ENCODE results near the gene VNN1. TPM values are rescaled to one million over a fixed set of nuclear protein-coding genes. Genes with fewer than 3 reads are reported as not detected.

Gene VNN1
- total and polyA plus RNA-seq, 2 donors (not counting 1 experiment from before 2014, with no cell fraction given) = not detected

- H3K9me3 ChIP-seq (ENCODE audit: control insufficient read depth, insufficient read depth, low read depth, low read length) = no peaks in the 10 kb centered on the region
- no peak overlapping the region for H3K27ac ChIP-seq (ENCODE audit: insufficient read depth, low read length)
- no peak overlapping the region for H3K4me3 ChIP-seq (replicated peaks in 1 of 4; ENCODE audit: control extremely low read depth in 1 of 4, insufficient read depth in 1 of 4, low read depth in 3 of 4, low read length in 4 of 4)
- H3K27me3 ChIP-seq (ENCODE audit: control insufficient read depth, insufficient read depth, low read length) = no peaks in the 10 kb centered on the region
- no peaks in the 10 kb centered on the region for H4K20me1 ChIP-seq (ENCODE audit: control insufficient read depth, extremely low read depth, insufficient read depth, low read length)
- H2AFZ ChIP-seq (ENCODE audit: low read length) = no peak overlapping the region
- DNase-seq (ENCODE audit: low read depth in 2 of 2) = no peak
- H3K4me2 ChIP-seq (ENCODE audit: extremely low read depth, insufficient read depth, low read length) = no peak overlapping the region
- no peak overlapping the region for H3K9ac ChIP-seq (ENCODE audit: insufficient read depth, low read length)
- no peaks in the 10 kb centered on the region for H3K36me3 ChIP-seq (ENCODE audit: control insufficient read depth, insufficient read depth, low read length)
- TF ChIP-seq, protein P1, sequence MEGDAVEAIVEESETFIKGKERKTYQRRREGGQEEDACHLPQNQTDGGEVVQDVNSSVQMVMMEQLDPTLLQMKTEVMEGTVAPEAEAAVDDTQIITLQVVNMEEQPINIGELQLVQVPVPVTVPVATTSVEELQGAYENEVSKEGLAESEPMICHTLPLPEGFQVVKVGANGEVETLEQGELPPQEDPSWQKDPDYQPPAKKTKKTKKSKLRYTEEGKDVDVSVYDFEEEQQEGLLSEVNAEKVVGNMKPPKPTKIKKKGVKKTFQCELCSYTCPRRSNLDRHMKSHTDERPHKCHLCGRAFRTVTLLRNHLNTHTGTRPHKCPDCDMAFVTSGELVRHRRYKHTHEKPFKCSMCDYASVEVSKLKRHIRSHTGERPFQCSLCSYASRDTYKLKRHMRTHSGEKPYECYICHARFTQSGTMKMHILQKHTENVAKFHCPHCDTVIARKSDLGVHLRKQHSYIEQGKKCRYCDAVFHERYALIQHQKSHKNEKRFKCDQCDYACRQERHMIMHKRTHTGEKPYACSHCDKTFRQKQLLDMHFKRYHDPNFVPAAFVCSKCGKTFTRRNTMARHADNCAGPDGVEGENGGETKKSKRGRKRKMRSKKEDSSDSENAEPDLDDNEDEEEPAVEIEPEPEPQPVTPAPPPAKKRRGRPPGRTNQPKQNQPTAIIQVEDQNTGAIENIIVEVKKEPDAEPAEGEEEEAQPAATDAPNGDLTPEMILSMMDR (conservative IDR thresholded peaks at IDR 0.05 in 1 of 2, IDR thresholded peaks at IDR 0.05 in 1 of 2; ENCODE audit: low read depth in 1 of 2, low read length in 2 of 2) = no peak
- TF ChIP-seq EZH2 (IDR thresholded peaks at IDR 0.05; ENCODE audit: low read length, missing control alignments) = no peak
- H3K79me2 ChIP-seq (ENCODE audit: control insufficient read depth, insufficient read depth, low read length) = no peaks in the 10 kb centered on the region
- peaks cover 2% of the 10 kb centered on the region for H3K4me1 ChIP-seq (ENCODE audit: control insufficient read depth, extremely low read depth, insufficient read depth, low read length)
Measured at GRCh38 chr6:132715881-132716637, 2.2 kb upstream of the VNN1 start.

GRCh38 chr6:132715204-132715603, 1.3 kb upstream of the VNN1 start:
- no peak overlapping the region for H3K9ac ChIP-seq (ENCODE audit: insufficient read depth, low read length)
- no peak overlapping the region for H3K27ac ChIP-seq (ENCODE audit: insufficient read depth, low read length)
- H3K27me3 ChIP-seq (ENCODE audit: control insufficient read depth, insufficient read depth, low read length) = no peaks in the 10 kb centered on the region
- H3K4me3 ChIP-seq (replicated peaks in 1 of 4; ENCODE audit: control extremely low read depth in 1 of 4, insufficient read depth in 1 of 4, low read depth in 3 of 4, low read length in 4 of 4) = no peak overlapping the region
- H3K4me2 ChIP-seq (ENCODE audit: extremely low read depth, insufficient read depth, low read length) = no peak overlapping the region
- H3K79me2 ChIP-seq (ENCODE audit: control insufficient read depth, insufficient read depth, low read length) = no peaks in the 10 kb centered on the region
- H3K9me3 ChIP-seq (ENCODE audit: control insufficient read depth, insufficient read depth, low read depth, low read length) = no peaks in the 10 kb centered on the region
- H3K4me1 ChIP-seq (ENCODE audit: control insufficient read depth, extremely low read depth, insufficient read depth, low read length) = peaks cover 2% of the 10 kb centered on the region
- no peaks in the 10 kb centered on the region for H4K20me1 ChIP-seq (ENCODE audit: control insufficient read depth, extremely low read depth, insufficient read depth, low read length)
- no peak overlapping the region for H2AFZ ChIP-seq (ENCODE audit: low read length)
- no peaks in the 10 kb centered on the region for H3K36me3 ChIP-seq (ENCODE audit: control insufficient read depth, insufficient read depth, low read length)
- TF ChIP-seq, protein P1 (conservative IDR thresholded peaks at IDR 0.05 in 1 of 2, IDR thresholded peaks at IDR 0.05 in 1 of 2; ENCODE audit: low read depth in 1 of 2, low read length in 2 of 2) = peak; percentile 40 to 55
- TF ChIP-seq EZH2 (IDR thresholded peaks at IDR 0.05; ENCODE audit: low read length, missing control alignments) = no peak
- DNase-seq (ENCODE audit: low read depth in 2 of 2) = peak; percentile 48 to 79

DNA sequence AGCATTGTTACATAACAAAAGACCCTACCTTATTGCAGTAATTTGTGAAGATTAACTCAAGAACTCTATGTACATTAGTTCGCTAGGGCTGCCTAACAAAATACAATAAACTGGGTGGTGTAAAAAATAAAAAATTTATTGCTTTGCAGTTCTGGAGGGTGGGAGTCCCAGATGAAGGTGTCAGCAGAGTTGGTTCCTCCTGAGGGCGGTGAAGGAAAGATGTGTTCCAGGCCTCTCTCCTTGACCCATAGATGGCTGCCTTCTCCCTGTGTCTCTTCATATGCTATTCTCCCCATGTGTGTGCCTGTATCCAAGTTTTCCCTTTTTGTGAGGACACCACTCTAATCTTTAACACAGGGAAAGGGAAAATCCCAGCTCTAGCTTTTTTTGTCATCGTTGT, 305 bp upstream of the VNN1 start:
- H3K4me3 ChIP-seq (replicated peaks in 1 of 4; ENCODE audit: control extremely low read depth in 1 of 4, insufficient read depth in 1 of 4, low read depth in 3 of 4, low read length in 4 of 4) = no peak overlapping the region
- H4K20me1 ChIP-seq (ENCODE audit: control insufficient read depth, extremely low read depth, insufficient read depth, low read length) = no peaks in the 10 kb centered on the region
- no peaks in the 10 kb centered on the region for H3K9me3 ChIP-seq (ENCODE audit: control insufficient read depth, insufficient read depth, low read depth, low read length)
- DNase-seq (ENCODE audit: low read depth in 2 of 2) = no peak
- no peaks in the 10 kb centered on the region for H3K36me3 ChIP-seq (ENCODE audit: control insufficient read depth, insufficient read depth, low read length)
- peaks cover 2% of the 10 kb centered on the region for H3K4me1 ChIP-seq (ENCODE audit: control insufficient read depth, extremely low read depth, insufficient read depth, low read length)
- H3K79me2 ChIP-seq (ENCODE audit: control insufficient read depth, insufficient read depth, low read length) = no peaks in the 10 kb centered on the region
- H3K27me3 ChIP-seq (ENCODE audit: control insufficient read depth, insufficient read depth, low read length) = no peaks in the 10 kb centered on the region
- TF ChIP-seq, protein P1 (conservative IDR thresholded peaks at IDR 0.05 in 1 of 2, IDR thresholded peaks at IDR 0.05 in 1 of 2; ENCODE audit: low read depth in 1 of 2, low read length in 2 of 2) = no peak
- TF ChIP-seq EZH2 (IDR thresholded peaks at IDR 0.05; ENCODE audit: low read length, missing control alignments) = no peak
- no peak overlapping the region for H3K4me2 ChIP-seq (ENCODE audit: extremely low read depth, insufficient read depth, low read length)
- no peak overlapping the region for H2AFZ ChIP-seq (ENCODE audit: low read length)
- no peak overlapping the region for H3K27ac ChIP-seq (ENCODE audit: insufficient read depth, low read length)
- no peak overlapping the region for H3K9ac ChIP-seq (ENCODE audit: insufficient read depth, low read length)
